ENCODE data around the gene ATG16L1. TPM values are rescaled to one million over a fixed set of nuclear protein-coding genes. Genes with fewer than 3 reads are reported as not detected.

Gene ATG16L1
- total and polyA plus RNA-seq, 10 of the 15 experiments (the other 5 are each of a cell fraction or from before 2014, with no cell fraction given), result 5.2 to 26.6 (median 15.6) TPM

DNA sequence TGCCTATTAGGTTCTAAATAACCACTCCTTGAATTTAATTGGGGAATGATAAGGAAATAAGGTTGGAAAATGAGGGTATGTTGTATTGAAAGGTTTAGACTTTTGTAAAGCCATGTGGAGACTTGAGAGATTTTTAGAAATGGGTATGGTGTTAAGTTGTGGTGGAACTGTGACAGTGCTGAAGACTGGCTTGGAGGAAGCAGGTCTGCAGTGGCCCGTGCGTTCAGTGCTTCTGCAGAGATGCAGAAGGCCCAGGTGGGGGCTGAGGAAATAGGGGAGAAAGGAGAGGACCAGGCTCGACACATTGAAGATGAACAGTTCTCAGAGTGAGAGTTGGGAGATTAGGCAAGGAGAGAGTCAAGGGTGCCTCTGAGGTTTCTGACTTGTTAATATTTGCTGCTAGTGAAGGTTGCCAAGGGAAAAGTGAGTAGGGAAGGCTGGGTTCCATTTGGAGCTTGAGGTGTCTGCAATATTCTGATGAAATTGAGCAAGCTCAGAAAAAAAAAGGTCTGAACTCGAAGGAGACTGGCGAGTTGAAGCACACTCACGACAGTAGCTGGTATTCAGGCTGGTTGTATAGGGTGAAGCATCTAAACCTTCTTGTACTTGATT is 30.6 kb downstream of the ATG16L1 start:
- H3K4me2 ChIP-seq (ENCODE audit: control insufficient read depth, insufficient read depth), result no peak overlapping the region
- no peak overlapping the region for H2AFZ ChIP-seq (ENCODE audit: control insufficient read depth, low read depth, low read length)
- H3K9me3 ChIP-seq (replicated peaks; ENCODE audit: control insufficient read depth, insufficient read depth, low read length), result no peaks in the 10 kb centered on the region
- H3K27me3 ChIP-seq (replicated peaks in 1 of 2; ENCODE audit: control insufficient read depth in 2 of 2, insufficient read depth in 2 of 2, low read length in 1 of 2), result no peaks in the 10 kb centered on the region
- RAD21 ChIA-PET (ENCODE audit: unreplicated experiment), result no interaction called here
- no TSS peak for BruUV-seq (replicated peaks)
- SMC1A ChIA-PET (ENCODE audit: uncharacterized antibody, unreplicated experiment), result no interaction called here
- H3K36me3 ChIP-seq (ENCODE audit: control insufficient read depth in 2 of 2, insufficient read depth in 2 of 2, low read length in 1 of 2), result peaks cover 25 to 38% of the 10 kb centered on the region in 2 experiments
- H3K4me3 ChIP-seq, result no peak overlapping the region
- no peaks in the 10 kb centered on the region for H3K79me2 ChIP-seq (ENCODE audit: control insufficient read depth, insufficient read depth, low read length)
- DNase-seq (ENCODE audit: low read depth, low spot score) (no peak), ATAC-seq (no peak), FAIRE-seq (no peak)
- POLR2A ChIA-PET, result no interaction called here
- intact Hi-C loops (cut with micrococcal nuclease; ENCODE audit: unreplicated experiment), result no loop called here
- no peak overlapping the region for H3K9ac ChIP-seq (ENCODE audit: control insufficient read depth, insufficient read depth, low read length)
- TF ChIP-seq, protein P1, sequence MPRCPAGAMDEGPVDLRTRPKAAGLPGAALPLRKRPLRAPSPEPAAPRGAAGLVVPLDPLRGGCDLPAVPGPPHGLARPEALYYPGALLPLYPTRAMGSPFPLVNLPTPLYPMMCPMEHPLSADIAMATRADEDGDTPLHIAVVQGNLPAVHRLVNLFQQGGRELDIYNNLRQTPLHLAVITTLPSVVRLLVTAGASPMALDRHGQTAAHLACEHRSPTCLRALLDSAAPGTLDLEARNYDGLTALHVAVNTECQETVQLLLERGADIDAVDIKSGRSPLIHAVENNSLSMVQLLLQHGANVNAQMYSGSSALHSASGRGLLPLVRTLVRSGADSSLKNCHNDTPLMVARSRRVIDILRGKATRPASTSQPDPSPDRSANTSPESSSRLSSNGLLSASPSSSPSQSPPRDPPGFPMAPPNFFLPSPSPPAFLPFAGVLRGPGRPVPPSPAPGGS (IDR thresholded peaks at IDR 0.05; ENCODE audit: borderline replicate concordance, insufficient read depth, low read depth, low read length, poor library complexity, severe bottlenecking), result no peak
- WGBS (ENCODE audit: insufficient coverage, insufficient replicate concordance, low lambda C conversion rate, missing lambda C conversion rate), result 86% methylated on average over 6 of the region's 6 CpGs
- H4K20me1 ChIP-seq (ENCODE audit: control insufficient read depth, insufficient read depth), result no peaks in the 10 kb centered on the region
- in situ Hi-C loops (cut with MboI), result no loop called here
- no peak overlapping the region for H3K27ac ChIP-seq (ENCODE audit: control insufficient read depth, insufficient read depth)
- CTCF ChIA-PET, result no interaction called here
- no peaks in the 10 kb centered on the region for H3K4me1 ChIP-seq (ENCODE audit: control insufficient read depth, insufficient read depth, low read length)

DNA sequence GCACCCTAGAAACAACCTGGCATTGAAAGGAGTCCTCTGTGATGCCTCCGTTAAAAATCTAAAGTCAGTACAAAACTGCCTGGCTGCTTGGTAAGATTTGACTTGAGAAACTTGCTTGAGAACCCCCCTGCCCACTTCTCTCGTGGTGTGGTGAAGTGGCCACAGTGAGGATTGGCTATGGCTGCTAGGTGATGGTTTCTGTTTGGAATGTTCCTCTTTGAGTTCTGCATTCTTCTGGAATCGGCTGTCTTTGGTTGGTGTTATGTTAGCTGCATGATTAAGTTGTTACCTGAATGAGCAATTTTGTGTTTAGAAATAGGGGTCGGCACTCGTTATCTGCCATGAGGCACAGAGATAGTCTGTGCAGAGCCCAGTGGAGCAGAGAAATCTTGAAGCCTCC is 34.4 kb downstream of the ATG16L1 start:
- Histone ChIP-seq H2AFZ (ENCODE audit: control insufficient read depth, low read depth, low read length) (no peak overlapping the region), H3K79me2 (ENCODE audit: control insufficient read depth, insufficient read depth, low read length) (no peaks in the 10 kb centered on the region), H3K4me3 (no peak overlapping the region), H3K4me2 (ENCODE audit: control insufficient read depth, insufficient read depth) (no peak overlapping the region), H3K27me3 (replicated peaks in 1 of 2; ENCODE audit: control insufficient read depth in 2 of 2, insufficient read depth in 2 of 2, low read length in 1 of 2) (no peaks in the 10 kb centered on the region), H3K36me3 (ENCODE audit: control insufficient read depth in 2 of 2, insufficient read depth in 2 of 2, low read length in 1 of 2) (peaks cover 35 to 47% of the 10 kb centered on the region in 2 experiments), H4K20me1 (ENCODE audit: control insufficient read depth, insufficient read depth) (no peaks in the 10 kb centered on the region), H3K4me1 (ENCODE audit: control insufficient read depth, insufficient read depth, low read length) (no peaks in the 10 kb centered on the region), H3K9me3 (replicated peaks; ENCODE audit: control insufficient read depth, insufficient read depth, low read length) (no peaks in the 10 kb centered on the region), H3K9ac (ENCODE audit: control insufficient read depth, insufficient read depth, low read length) (no peak overlapping the region), H3K27ac (ENCODE audit: control insufficient read depth, insufficient read depth) (no peak overlapping the region)
- ChIA-PET POLR2A (no interaction called here), CTCF (no interaction called here), RAD21 (ENCODE audit: unreplicated experiment) (no interaction called here), SMC1A (ENCODE audit: uncharacterized antibody, unreplicated experiment) (interaction anchor here (1.2 kb wide), 1 partner anchor 17 kb away, joined by 3 read pairs; no protein-coding TSS in a partner anchor)
- no peak for ATAC-seq
- no peak for FAIRE-seq
- no peak for DNase-seq (ENCODE audit: low read depth, low spot score)
- TF ChIP-seq ZNF217 (IDR thresholded peaks at IDR 0.05), result no peak
- TF ChIP-seq GATAD2B (conservative IDR thresholded peaks at IDR 0.05; ENCODE audit: low read depth), result no peak
- TF ChIP-seq KAT2A (conservative IDR thresholded peaks at IDR 0.05; ENCODE audit: control insufficient read depth, low read depth, low read length), result no peak
- TF ChIP-seq HCFC1 (IDR thresholded peaks at IDR 0.05; ENCODE audit: low read length), result no peak
- TF ChIP-seq, protein P2, sequence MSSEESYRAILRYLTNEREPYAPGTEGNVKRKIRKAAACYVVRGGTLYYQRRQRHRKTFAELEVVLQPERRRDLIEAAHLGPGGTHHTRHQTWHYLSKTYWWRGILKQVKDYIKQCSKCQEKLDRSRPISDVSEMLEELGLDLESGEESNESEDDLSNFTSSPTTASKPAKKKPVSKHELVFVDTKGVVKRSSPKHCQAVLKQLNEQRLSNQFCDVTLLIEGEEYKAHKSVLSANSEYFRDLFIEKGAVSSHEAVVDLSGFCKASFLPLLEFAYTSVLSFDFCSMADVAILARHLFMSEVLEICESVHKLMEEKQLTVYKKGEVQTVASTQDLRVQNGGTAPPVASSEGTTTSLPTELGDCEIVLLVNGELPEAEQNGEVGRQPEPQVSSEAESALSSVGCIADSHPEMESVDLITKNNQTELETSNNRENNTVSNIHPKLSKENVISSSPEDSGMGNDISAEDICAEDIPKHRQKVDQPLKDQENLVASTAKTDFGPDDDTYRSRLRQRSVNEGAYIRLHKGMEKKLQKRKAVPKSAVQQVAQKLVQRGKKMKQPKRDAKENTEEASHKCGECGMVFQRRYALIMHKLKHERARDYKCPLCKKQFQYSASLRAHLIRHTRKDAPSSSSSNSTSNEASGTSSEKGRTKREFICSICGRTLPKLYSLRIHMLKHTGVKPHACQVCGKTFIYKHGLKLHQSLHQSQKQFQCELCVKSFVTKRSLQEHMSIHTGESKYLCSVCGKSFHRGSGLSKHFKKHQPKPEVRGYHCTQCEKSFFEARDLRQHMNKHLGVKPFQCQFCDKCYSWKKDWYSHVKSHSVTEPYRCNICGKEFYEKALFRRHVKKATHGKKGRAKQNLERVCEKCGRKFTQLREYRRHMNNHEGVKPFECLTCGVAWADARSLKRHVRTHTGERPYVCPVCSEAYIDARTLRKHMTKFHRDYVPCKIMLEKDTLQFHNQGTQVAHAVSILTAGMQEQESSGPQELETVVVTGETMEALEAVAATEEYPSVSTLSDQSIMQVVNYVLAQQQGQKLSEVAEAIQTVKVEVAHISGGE (CRISPR knock-in tag; IDR thresholded peaks at IDR 0.05), result no peak
- TF ChIP-seq FOXK2 (IDR thresholded peaks at IDR 0.05), result no peak
- TF ChIP-seq SMARCA5 (IDR thresholded peaks at IDR 0.05), result no peak
- no peak for TF ChIP-seq BMI1 (IDR thresholded peaks at IDR 0.05; ENCODE audit: borderline replicate concordance)
- TF ChIP-seq, protein P3, sequence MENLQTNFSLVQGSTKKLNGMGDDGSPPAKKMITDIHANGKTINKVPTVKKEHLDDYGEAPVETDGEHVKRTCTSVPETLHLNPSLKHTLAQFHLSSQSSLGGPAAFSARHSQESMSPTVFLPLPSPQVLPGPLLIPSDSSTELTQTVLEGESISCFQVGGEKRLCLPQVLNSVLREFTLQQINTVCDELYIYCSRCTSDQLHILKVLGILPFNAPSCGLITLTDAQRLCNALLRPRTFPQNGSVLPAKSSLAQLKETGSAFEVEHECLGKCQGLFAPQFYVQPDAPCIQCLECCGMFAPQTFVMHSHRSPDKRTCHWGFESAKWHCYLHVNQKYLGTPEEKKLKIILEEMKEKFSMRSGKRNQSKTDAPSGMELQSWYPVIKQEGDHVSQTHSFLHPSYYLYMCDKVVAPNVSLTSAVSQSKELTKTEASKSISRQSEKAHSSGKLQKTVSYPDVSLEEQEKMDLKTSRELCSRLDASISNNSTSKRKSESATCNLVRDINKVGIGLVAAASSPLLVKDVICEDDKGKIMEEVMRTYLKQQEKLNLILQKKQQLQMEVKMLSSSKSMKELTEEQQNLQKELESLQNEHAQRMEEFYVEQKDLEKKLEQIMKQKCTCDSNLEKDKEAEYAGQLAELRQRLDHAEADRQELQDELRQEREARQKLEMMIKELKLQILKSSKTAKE (IDR thresholded peaks at IDR 0.05; ENCODE audit: low read depth, poor library complexity, severe bottlenecking), result no peak
- TF ChIP-seq NR2F1 (conservative IDR thresholded peaks at IDR 0.05), result no peak
- in situ Hi-C loops (cut with MboI), result no loop called here
- WGBS (ENCODE audit: insufficient coverage, insufficient replicate concordance, low lambda C conversion rate, missing lambda C conversion rate), result 93% methylated on average over 5 of the region's 5 CpGs
- BruUV-seq (replicated peaks), result no TSS peak
- intact Hi-C loops (cut with micrococcal nuclease; ENCODE audit: unreplicated experiment), result no loop called here
